ENCODE measurements around the gene UTS2R. TPM values are rescaled to one million over a fixed set of nuclear protein-coding genes. Genes with fewer than 3 reads are reported as not detected.
"Not testable (repeated sequence)": the region's sequence is repeated elsewhere in the genome, so short reads cannot be mapped to it uniquely, and the experiment has no call there.

Gene UTS2R
- total RNA-seq, 1 donor from 2014 or later = not detected

- DNase-seq (no peak), ATAC-seq (no peak)
- Histone ChIP-seq H3K27me3 (peaks cover 84% of the 10 kb centered on the region), H3K4me1 (peaks cover 9% of the 10 kb centered on the region), H3K9me3 (no peaks in the 10 kb centered on the region), H3K36me3 (no peaks in the 10 kb centered on the region), H3K27ac (no peak overlapping the region), H3K4me3 (no peak overlapping the region)
- no peak for TF ChIP-seq CTCF (IDR thresholded peaks at IDR 0.05)
- intact Hi-C loops (cut with DNase I) = no loop called here
Measured at GRCh38 chr17:82375359-82376041, 3.9 kb downstream of the UTS2R start.

- Histone ChIP-seq H3K36me3 (no peaks in the 10 kb centered on the region), H3K4me1 (peaks cover 2% of the 10 kb centered on the region), H3K27me3 (peaks cover 77% of the 10 kb centered on the region), H3K9me3 (no peaks in the 10 kb centered on the region), H3K4me3 (no peak overlapping the region), H3K27ac (no peak overlapping the region)
- no peak for ATAC-seq
- intact Hi-C loops (cut with DNase I) = no loop called here
- DNase-seq = no peak
- no peak for TF ChIP-seq CTCF (IDR thresholded peaks at IDR 0.05)
Measured at GRCh38 chr17:82376042-82376730, 4.6 kb downstream of the UTS2R start.

- H3K4me1 ChIP-seq; DNase-seq; H3K27ac ChIP-seq; H3K36me3 ChIP-seq; ATAC-seq; H3K4me3 ChIP-seq; H3K9me3 ChIP-seq; intact Hi-C loops (cut with DNase I): not testable (repeated sequence)
- peaks cover 66% of the 10 kb centered on the region for H3K27me3 ChIP-seq
Measured at GRCh38 chr17:82377294-82377693, 5.7 kb downstream of the UTS2R start.

GRCh38 chr17:82377924-82378740 is 6.6 kb downstream of the UTS2R start:
- Histone ChIP-seq H3K27me3 (peaks cover 58% of the 10 kb centered on the region), H3K4me1 (no peaks in the 10 kb centered on the region), H3K9me3 (no peaks in the 10 kb centered on the region), H3K4me3 (no peak overlapping the region), H3K27ac (no peak overlapping the region), H3K36me3 (no peaks in the 10 kb centered on the region)
- DNase-seq = no peak
- ATAC-seq = no peak
- no peak for TF ChIP-seq CTCF (IDR thresholded peaks at IDR 0.05)
- intact Hi-C loops (cut with DNase I) = no loop called here

GRCh38 chr17:82378741-82379021 is 7.1 kb downstream of the UTS2R start:
- no peak for TF ChIP-seq CTCF (IDR thresholded peaks at IDR 0.05)
- DNase-seq (no peak), ATAC-seq (no peak)

More at GRCh38 chr17:82378741-82379021, 7.1 kb downstream of the UTS2R start:
- Histone ChIP-seq H3K4me3 (no peak overlapping the region), H3K36me3 (no peaks in the 10 kb centered on the region), H3K27me3 (peaks cover 53% of the 10 kb centered on the region), H3K9me3 (no peaks in the 10 kb centered on the region), H3K27ac (no peak overlapping the region), H3K4me1 (no peaks in the 10 kb centered on the region)
- intact Hi-C loops (cut with DNase I) = no loop called here
